GM12878 (cell line): ENCODE measurements around the gene CCL2. TPM values are rescaled to one million over a fixed set of nuclear protein-coding genes. Genes with fewer than 3 reads are reported as not detected.

ENCODE experiments used
- ATAC-seq: fragments of 200-7000 bp; cut with Tn5 transposase; 3 replicates; pipeline ENCODE4 v1.9.1; 2020; ENCODE audit warnings: mild to moderate bottlenecking, moderate library complexity
- BruUV-seq: library from RNA; stranded (reverse); fragments of 400-500 nt; replicated peaks from 2 replicates; lab custom pipeline; 2021; lab: Mats Ljungman, UMichigan
- CTCF ChIA-PET: fragments of 300-600 bp; sonication (Branson Sonifier 250); formaldehyde crosslinking; extraction: SDS; loops from one replicate; lab custom pipeline; 2021; ENCODE audit warnings: inconsistent platforms; lab: Yijun Ruan, JAX
- POLR2A ChIA-PET: fragments of 350-600 bp; formaldehyde crosslinking; extraction: SDS; loops from one replicate; lab custom pipeline; 2021; ENCODE audit warnings: inconsistent platforms; lab: Charles Lee
- RAD21 ChIA-PET: fragments of 300-600 bp; sonication (Branson Sonifier 250); formaldehyde crosslinking; loops from one replicate; lab custom pipeline; 2023; ENCODE audit warnings: antibody characterized with exemption; ENCODE audit not compliant: unreplicated experiment; lab: Charles Lee
- SMC1A ChIA-PET: fragments of 300-600 bp; sonication (Branson Sonifier 250); formaldehyde crosslinking; loops from one replicate; lab custom pipeline; 2023; ENCODE audit not compliant: unreplicated experiment, uncharacterized antibody; lab: Charles Lee
- DNase-seq: peaks from one replicate; pipeline ENCODE4 v3.0.0-alpha.2; 2011; ENCODE audit warnings: low read depth, low spot score
- FAIRE-seq: peaks from 3 replicates; lab custom pipeline; 2011; peaks lifted over from hg19 to GRCh38; lab: Jason Lieb, UNC
- H2AFZ ChIP-seq: 2 replicates; pipeline ENCODE4 v1.6.0; 2011; ENCODE audit warnings: low read depth, low read length, control low read depth; ENCODE audit not compliant: control insufficient read depth
- H3K27ac ChIP-seq: 2 replicates; pipeline ENCODE4 v1.5.1; 2011; ENCODE audit warnings: control low read depth; ENCODE audit not compliant: control insufficient read depth, insufficient read depth
- H3K27me3 ChIP-seq, 2 experiments: replicated peaks in 1 of 2; 2 replicates each; pipeline versions ENCODE4 v1.6.0 to v1.6.1; 2011; ENCODE audit warnings: low read length in 1 of 2; ENCODE audit not compliant: control insufficient read depth in 2 of 2, insufficient read depth in 2 of 2
- H3K36me3 ChIP-seq, 2 experiments: 2 replicates each; pipeline ENCODE4 v1.5.1; 2011; ENCODE audit warnings: low read length in 1 of 2; ENCODE audit not compliant: control insufficient read depth in 2 of 2, insufficient read depth in 2 of 2
- H3K4me1 ChIP-seq: 2 replicates; pipeline ENCODE4 v1.6.1; 2011; ENCODE audit warnings: mild to moderate bottlenecking, low read length, moderate library complexity, mixed read lengths; ENCODE audit not compliant: control insufficient read depth, insufficient read depth
- H3K4me2 ChIP-seq: 2 replicates; pipeline ENCODE4 v1.6.0; 2011; ENCODE audit warnings: control low read depth; ENCODE audit not compliant: control insufficient read depth, insufficient read depth
- H3K4me3 ChIP-seq: fragments of 200-600 bp; sonication (generic); 2 replicates; pipeline ENCODE4 v1.5.1; 2016
- H3K79me2 ChIP-seq: 2 replicates; pipeline ENCODE4 v1.6.0; 2011; ENCODE audit warnings: low read length; ENCODE audit not compliant: control insufficient read depth, insufficient read depth
- H3K9ac ChIP-seq: 2 replicates; pipeline ENCODE4 v1.8.0; 2011; ENCODE audit warnings: low read length, control low read depth, mixed read lengths; ENCODE audit not compliant: control insufficient read depth, insufficient read depth
- H3K9me3 ChIP-seq: replicated peaks from 3 replicates; pipeline ENCODE4 v1.5.1; 2011; ENCODE audit warnings: mild to moderate bottlenecking, low read length; ENCODE audit not compliant: control insufficient read depth, insufficient read depth
- H4K20me1 ChIP-seq: 2 replicates; pipeline ENCODE4 v1.6.0; 2011; ENCODE audit not compliant: control insufficient read depth, insufficient read depth
- CBFB ChIP-seq: IDR thresholded peaks from 2 replicates; pipeline ENCODE4 v1.6.1; 2016; ENCODE audit warnings: antibody characterized with exemption, low read depth
- CBX3 ChIP-seq: fragments of 200-600 bp; sonication (generic); IDR thresholded peaks from 2 replicates; pipeline ENCODE4 v1.6.1; 2016; ENCODE audit warnings: low read depth, borderline replicate concordance
- CBX5 ChIP-seq: sonication (generic); IDR thresholded peaks from 2 replicates; pipeline ENCODE4 v1.6.1; 2016; ENCODE audit warnings: low read depth, moderate library complexity, mild to moderate bottlenecking, inconsistent platforms
- HCFC1 ChIP-seq: fragments of 150-350 bp; IDR thresholded peaks from 2 replicates; pipeline ENCODE4 v1.6.1; 2014; ENCODE audit warnings: low read length
- HDAC2 ChIP-seq: fragments of 200-600 bp; sonication (generic); IDR thresholded peaks from 2 replicates; pipeline ENCODE4 v1.6.1; 2017
- KAT2A ChIP-seq: conservative IDR thresholded peaks from 2 replicates; pipeline ENCODE4 v1.6.1; 2011; ENCODE audit warnings: low read depth, low read length; ENCODE audit not compliant: control insufficient read depth
- PML ChIP-seq: IDR thresholded peaks from 2 replicates; pipeline ENCODE4 v1.6.1; 2012; ENCODE audit warnings: low read length, inconsistent platforms
- POLR2A ChIP-seq: IDR thresholded peaks from 2 replicates; pipeline ENCODE4 v1.6.1; 2011; ENCODE audit warnings: low read depth, mild to moderate bottlenecking, low read length
- RAD51 ChIP-seq: fragments of 450-650 bp; IDR thresholded peaks from 2 replicates; pipeline ENCODE4 v1.6.1; 2016; ENCODE audit warnings: moderate library complexity, mild to moderate bottlenecking, inconsistent platforms
- TARDBP ChIP-seq: IDR thresholded peaks from 2 replicates; pipeline ENCODE4 v1.6.1; 2016; ENCODE audit warnings: borderline replicate concordance
- ZBED1 ChIP-seq: IDR thresholded peaks from 2 replicates; pipeline ENCODE4 v1.6.1; 2016; ENCODE audit warnings: borderline replicate concordance
- ZNF217 ChIP-seq: fragments of 450-650 bp; IDR thresholded peaks from 2 replicates; pipeline ENCODE4 v1.6.1; 2017; ENCODE audit warnings: antibody characterized with exemption, mild to moderate bottlenecking
- WGBS: methylation state at CpG from one replicate; pipeline ENCODE4 v1.1.6; 2016; ENCODE audit warnings: low lambda C conversion rate; ENCODE audit not compliant: insufficient replicate concordance, insufficient coverage; ENCODE audit errors: missing lambda C conversion rate; 5-methylcytosine and 5-hydroxymethylcytosine counted together
- in situ Hi-C: fragments of 300-500 bp; cut with MboI; formaldehyde crosslinking; loops from 9 replicates; pipeline ENCODE4 v1.14.3; 2018; ENCODE audit warnings: mixed read lengths
- intact Hi-C: fragments of 100-400 bp; cut with micrococcal nuclease; formaldehyde crosslinking; loops from one replicate; pipeline ENCODE4 v1.14.2; 2022; ENCODE audit not compliant: unreplicated experiment
- polyA plus RNA-seq, 11 experiments: library from polyadenylated mRNA; depleted of rRNA in 4 of 11; unstranded in 6 of 11; stranded (reverse) in 5 of 11; fragments of >200 nt; fragmentation: Nextera tagmentation in 4 of 11; fragmentation: Illumina TruSeq in 1 of 11; extraction: Ambion mirVana in 4 of 11; extraction: Trizol in 1 of 11; gene quantifications; 1 replicate in 1 of 11; 2 replicates in 10 of 11; pipeline versions ENCODE4 v1.2.1 to v1.2.3, GENCODE V29; 2011 to 2016; ENCODE audit warnings: inconsistent platforms in 2 of 11, missing spikeins in 2 of 11, low read depth in 1 of 11
- total RNA-seq, 4 experiments: library from RNA; depleted of rRNA in 3 of 4; stranded (reverse); fragments of >200 nt in 3 of 4; fragmentation: Illumina TruSeq in 1 of 4; extraction: Trizol in 1 of 4; gene quantifications; 2 replicates each; pipeline versions ENCODE4 v1.2.1 to v1.2.3, GENCODE V29; 2013 to 2021
- TF ChIP-seq, protein P1 (sequence below): fragments of 150-350 bp; IDR thresholded peaks from 2 replicates; pipeline ENCODE4 v1.6.1; 2014; ENCODE audit warnings: mild to moderate bottlenecking, low read depth, low read length
- TF ChIP-seq, protein P2 (sequence below): fragments of 450-650 bp; IDR thresholded peaks from 2 replicates; pipeline ENCODE4 v1.6.1; 2017; ENCODE audit warnings: antibody characterized with exemption, mild to moderate bottlenecking, moderate library complexity

Gene CCL2
- total and polyA plus RNA-seq, 10 of the 15 experiments (the other 5 are each of a cell fraction or from before 2014, with no cell fraction given) = 0.16 to 0.18 TPM; not detected in 8

DNA sequence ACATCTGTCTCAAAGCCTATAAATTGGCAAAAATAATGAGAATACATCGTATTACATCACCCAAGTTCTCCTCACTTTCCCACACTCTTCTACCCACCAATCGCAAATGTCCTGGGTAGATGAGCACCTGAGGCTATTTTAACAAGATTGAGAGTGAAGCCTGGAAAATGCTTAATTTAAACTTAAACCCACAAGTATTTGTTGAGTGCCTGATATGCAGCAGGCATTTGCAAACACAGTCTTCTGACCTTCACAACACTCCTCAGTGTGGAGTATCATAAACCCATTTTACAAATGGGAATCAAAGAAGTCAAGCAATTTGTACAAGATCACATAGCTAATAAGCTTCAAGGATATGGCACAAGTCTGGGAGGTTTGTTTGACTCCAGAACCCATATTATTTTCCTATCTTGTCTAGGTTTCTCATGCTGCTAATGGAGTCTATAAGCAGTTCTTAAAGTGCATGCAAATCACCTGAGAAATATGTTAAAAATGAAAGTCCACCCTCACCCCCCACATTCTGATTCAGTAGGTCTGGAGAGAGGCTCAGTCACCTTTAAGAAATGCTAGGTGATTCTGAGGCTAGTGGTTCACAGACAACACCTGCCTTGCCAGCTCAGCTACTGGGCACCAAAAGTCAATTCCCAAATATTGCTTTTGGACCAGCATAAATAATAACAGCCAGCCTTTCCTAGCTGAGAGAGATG lies 34.9 kb upstream of the CCL2 start:
- H3K27me3 ChIP-seq = no peaks in the 10 kb centered on the region; a peak in 2 of 4 replicates
- FAIRE-seq (no peak), ATAC-seq (no peak), DNase-seq (no peak)
- H3K9me3 ChIP-seq = no peaks in the 10 kb centered on the region; the same call in 2 of the 3 replicates
- in situ Hi-C loops (loop anchor here (25.0 kb wide), 1 partner anchor 892 kb away; the partner anchor contains the start of genes FNDC8 and RAD51D), intact Hi-C loops (no loop called here)
- H3K27ac ChIP-seq = no peak overlapping the region
- H2AFZ ChIP-seq = no peak overlapping the region
- no peak overlapping the region for H3K4me3 ChIP-seq
- no peaks in the 10 kb centered on the region for H3K36me3 ChIP-seq
- POLR2A ChIA-PET = no interaction called here
- no peak overlapping the region for H3K4me2 ChIP-seq
- H3K9ac ChIP-seq = no peak overlapping the region
- no peaks in the 10 kb centered on the region for H3K4me1 ChIP-seq
- H4K20me1 ChIP-seq = no peaks in the 10 kb centered on the region; the same call in 1 of the 2 replicates
- SMC1A ChIA-PET = no interaction called here
- no TSS peak for BruUV-seq
- WGBS = 53% methylated on average over 2 of the region's 2 CpGs
- no peaks in the 10 kb centered on the region for H3K79me2 ChIP-seq
- CTCF ChIA-PET = interaction anchor here (3.1 kb wide), 1 partner anchor 142 kb away, joined by 11 read pairs; no protein-coding TSS in a partner anchor
- no peak for TF ChIP-seq PML
- TF ChIP-seq TARDBP = no peak
- no peak for TF ChIP-seq HCFC1
- RAD21 ChIA-PET = no interaction called here

DNA sequence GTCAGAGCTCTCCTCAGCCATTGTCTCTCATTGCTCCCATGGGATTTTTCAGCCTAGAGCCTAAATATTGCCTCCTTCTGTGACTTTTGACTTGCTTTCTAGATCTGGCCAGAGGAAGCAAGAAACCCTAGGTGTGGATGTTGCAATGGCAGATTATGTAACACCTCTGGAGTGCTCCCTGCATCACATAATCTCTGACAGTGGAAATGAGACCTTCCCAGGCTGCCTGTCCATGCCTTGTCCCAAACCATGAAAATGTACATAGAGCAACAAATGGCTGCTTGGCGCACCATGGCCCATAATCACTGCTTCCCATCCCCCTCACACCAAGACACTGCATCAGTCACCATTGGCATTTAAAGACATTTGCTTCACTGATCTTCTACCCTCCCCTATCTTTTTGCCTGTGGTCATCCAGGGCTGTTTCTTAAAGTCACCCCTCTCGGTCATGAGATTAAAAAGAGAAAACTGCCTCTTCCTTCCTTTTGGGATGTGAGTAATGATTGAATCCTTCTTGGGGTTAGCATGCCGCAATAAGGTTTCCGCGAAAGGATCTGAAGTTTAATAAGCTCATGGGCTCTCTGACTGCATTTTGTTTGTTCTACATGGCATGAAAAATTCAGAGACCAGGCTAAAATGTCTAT lies 34.2 kb upstream of the CCL2 start:
- Histone ChIP-seq H3K27me3 (no peaks in the 10 kb centered on the region; a peak in 2 of 4 replicates), H2AFZ (no peak overlapping the region), H3K9me3 (no peaks in the 10 kb centered on the region), H3K4me3 (no peak overlapping the region), H3K36me3 (no peaks in the 10 kb centered on the region), H3K4me2 (no peak overlapping the region)
- POLR2A ChIA-PET = no interaction called here
- intact Hi-C loops = no loop called here
- TF ChIP-seq, protein P1, sequence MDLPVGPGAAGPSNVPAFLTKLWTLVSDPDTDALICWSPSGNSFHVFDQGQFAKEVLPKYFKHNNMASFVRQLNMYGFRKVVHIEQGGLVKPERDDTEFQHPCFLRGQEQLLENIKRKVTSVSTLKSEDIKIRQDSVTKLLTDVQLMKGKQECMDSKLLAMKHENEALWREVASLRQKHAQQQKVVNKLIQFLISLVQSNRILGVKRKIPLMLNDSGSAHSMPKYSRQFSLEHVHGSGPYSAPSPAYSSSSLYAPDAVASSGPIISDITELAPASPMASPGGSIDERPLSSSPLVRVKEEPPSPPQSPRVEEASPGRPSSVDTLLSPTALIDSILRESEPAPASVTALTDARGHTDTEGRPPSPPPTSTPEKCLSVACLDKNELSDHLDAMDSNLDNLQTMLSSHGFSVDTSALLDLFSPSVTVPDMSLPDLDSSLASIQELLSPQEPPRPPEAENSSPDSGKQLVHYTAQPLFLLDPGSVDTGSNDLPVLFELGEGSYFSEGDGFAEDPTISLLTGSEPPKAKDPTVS = no peak
- TF ChIP-seq RAD51 (no peak), ZBED1 (no peak), CBFB (no peak), CBX5 (no peak), POLR2A (no peak), KAT2A (no peak), ZNF217 (no peak), CBX3 (no peak), HDAC2 (no peak)
- TF ChIP-seq, protein P2, sequence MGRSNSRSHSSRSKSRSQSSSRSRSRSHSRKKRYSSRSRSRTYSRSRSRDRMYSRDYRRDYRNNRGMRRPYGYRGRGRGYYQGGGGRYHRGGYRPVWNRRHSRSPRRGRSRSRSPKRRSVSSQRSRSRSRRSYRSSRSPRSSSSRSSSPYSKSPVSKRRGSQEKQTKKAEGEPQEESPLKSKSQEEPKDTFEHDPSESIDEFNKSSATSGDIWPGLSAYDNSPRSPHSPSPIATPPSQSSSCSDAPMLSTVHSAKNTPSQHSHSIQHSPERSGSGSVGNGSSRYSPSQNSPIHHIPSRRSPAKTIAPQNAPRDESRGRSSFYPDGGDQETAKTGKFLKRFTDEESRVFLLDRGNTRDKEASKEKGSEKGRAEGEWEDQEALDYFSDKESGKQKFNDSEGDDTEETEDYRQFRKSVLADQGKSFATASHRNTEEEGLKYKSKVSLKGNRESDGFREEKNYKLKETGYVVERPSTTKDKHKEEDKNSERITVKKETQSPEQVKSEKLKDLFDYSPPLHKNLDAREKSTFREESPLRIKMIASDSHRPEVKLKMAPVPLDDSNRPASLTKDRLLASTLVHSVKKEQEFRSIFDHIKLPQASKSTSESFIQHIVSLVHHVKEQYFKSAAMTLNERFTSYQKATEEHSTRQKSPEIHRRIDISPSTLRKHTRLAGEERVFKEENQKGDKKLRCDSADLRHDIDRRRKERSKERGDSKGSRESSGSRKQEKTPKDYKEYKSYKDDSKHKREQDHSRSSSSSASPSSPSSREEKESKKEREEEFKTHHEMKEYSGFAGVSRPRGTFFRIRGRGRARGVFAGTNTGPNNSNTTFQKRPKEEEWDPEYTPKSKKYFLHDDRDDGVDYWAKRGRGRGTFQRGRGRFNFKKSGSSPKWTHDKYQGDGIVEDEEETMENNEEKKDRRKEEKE = no peak
- TF ChIP-seq, all 136 proteins: peak for 0
- H3K79me2 ChIP-seq = no peaks in the 10 kb centered on the region
- FAIRE-seq = no peak
- CTCF ChIA-PET = interaction anchor here (0.9 to 3.1 kb wide), 2 partner anchors 9 to 141 kb away, joined by 3 to 11 read pairs; no protein-coding TSS in a partner anchor
- no peak for ATAC-seq
- H3K4me1 ChIP-seq = no peaks in the 10 kb centered on the region
- H3K27ac ChIP-seq = no peak overlapping the region
- RAD21 ChIA-PET = no interaction called here
- BruUV-seq = no TSS peak
- in situ Hi-C loops = loop anchor here (25.0 kb wide), 1 partner anchor 891 kb away; the partner anchor contains the start of genes FNDC8 and RAD51D
- no peak overlapping the region for H3K9ac ChIP-seq
- DNase-seq = no peak
- SMC1A ChIA-PET = no interaction called here
- H4K20me1 ChIP-seq = no peaks in the 10 kb centered on the region; the same call in 1 of the 2 replicates
- WGBS = 59% methylated on average over 5 of the region's 5 CpGs
